Calu3 (cell line): ENCODE results near the gene CPAMD8. TPM values are rescaled to one million over a fixed set of nuclear protein-coding genes. Genes with fewer than 3 reads are reported as not detected.

Experiments used
- BruUV-seq: library from RNA; stranded (reverse); fragments of 400-500 nt; replicated peaks from 2 replicates; lab custom pipeline; 2021; lab: Mats Ljungman, UMichigan
- CTCF ChIA-PET: fragments of 300-600 bp; sonication (Branson Sonifier 250); formaldehyde crosslinking; loops from one replicate; lab custom pipeline; 2022; ENCODE audit warnings: antibody characterized with exemption; lab: Charles Lee
- DNase-seq: peaks from one replicate; pipeline ENCODE4 v3.0.0; 2022
- H3K27ac Mint-ChIP-seq: one replicate; pipeline ENCODE4 v1.8.0; 2022; ENCODE audit warnings: mixed read lengths; ENCODE audit not compliant: unreplicated experiment
- H3K27me3 Mint-ChIP-seq: one replicate; pipeline ENCODE4 v1.8.0; 2022; ENCODE audit warnings: mixed read lengths; ENCODE audit not compliant: unreplicated experiment
- H3K36me3 Mint-ChIP-seq: one replicate; pipeline ENCODE4 v1.8.0; 2022; ENCODE audit warnings: mild to moderate bottlenecking, moderate library complexity, mixed read lengths; ENCODE audit not compliant: insufficient read depth, unreplicated experiment
- H3K4me1 Mint-ChIP-seq: one replicate; pipeline ENCODE4 v1.8.0; 2022; ENCODE audit warnings: mild to moderate bottlenecking, low read depth, mixed read lengths; ENCODE audit not compliant: unreplicated experiment
- H3K4me3 Mint-ChIP-seq: one replicate; pipeline ENCODE4 v1.8.0; 2022; ENCODE audit warnings: mild to moderate bottlenecking, low read depth, moderate library complexity, mixed read lengths; ENCODE audit not compliant: unreplicated experiment
- H3K9me3 Mint-ChIP-seq: one replicate; pipeline ENCODE4 v1.8.0; 2022; ENCODE audit warnings: low read depth, mixed read lengths; ENCODE audit not compliant: unreplicated experiment
- CTCF ChIP-seq: fragments of 200-600 bp; IDR thresholded peaks from one replicate; pipeline ENCODE4 v1.8.0; 2022; ENCODE audit warnings: antibody characterized with exemption; ENCODE audit not compliant: unreplicated experiment
- intact Hi-C: fragments of 100-400 bp; cut with micrococcal nuclease; formaldehyde crosslinking; loops from one replicate; pipeline ENCODE4 v1.10.0; 2022; ENCODE audit not compliant: unreplicated experiment
- total RNA-seq: library from RNA; stranded (reverse); gene quantifications from 2 replicates; pipeline ENCODE4 v1.2.3, GENCODE V29; 2022

Gene CPAMD8
- total RNA-seq, 1 experiment from 2014 or later, result 5.8 TPM

GRCh38 chr19:17074634-17075034 lies 48.0 kb upstream of the CPAMD8 start:
- Mint-ChIP-seq H3K36me3 (peaks cover 50% of the 10 kb centered on the region), H3K4me1 (peaks cover 8% of the 10 kb centered on the region), H3K27me3 (no peaks in the 10 kb centered on the region), H3K9me3 (no peaks in the 10 kb centered on the region), H3K27ac (peak overlapping the region; percentile 33), H3K4me3 (peak overlapping the region; percentile 78)
- BruUV-seq, result TSS peak; percentile 66
- DNase-seq, result peak; percentile 3
- TF ChIP-seq CTCF, result no peak
- CTCF ChIA-PET, result no interaction called here
- intact Hi-C loops, result loop anchor here (2.0 kb wide), 1 partner anchor 60 kb away; no protein-coding TSS in a partner anchor

DNA sequence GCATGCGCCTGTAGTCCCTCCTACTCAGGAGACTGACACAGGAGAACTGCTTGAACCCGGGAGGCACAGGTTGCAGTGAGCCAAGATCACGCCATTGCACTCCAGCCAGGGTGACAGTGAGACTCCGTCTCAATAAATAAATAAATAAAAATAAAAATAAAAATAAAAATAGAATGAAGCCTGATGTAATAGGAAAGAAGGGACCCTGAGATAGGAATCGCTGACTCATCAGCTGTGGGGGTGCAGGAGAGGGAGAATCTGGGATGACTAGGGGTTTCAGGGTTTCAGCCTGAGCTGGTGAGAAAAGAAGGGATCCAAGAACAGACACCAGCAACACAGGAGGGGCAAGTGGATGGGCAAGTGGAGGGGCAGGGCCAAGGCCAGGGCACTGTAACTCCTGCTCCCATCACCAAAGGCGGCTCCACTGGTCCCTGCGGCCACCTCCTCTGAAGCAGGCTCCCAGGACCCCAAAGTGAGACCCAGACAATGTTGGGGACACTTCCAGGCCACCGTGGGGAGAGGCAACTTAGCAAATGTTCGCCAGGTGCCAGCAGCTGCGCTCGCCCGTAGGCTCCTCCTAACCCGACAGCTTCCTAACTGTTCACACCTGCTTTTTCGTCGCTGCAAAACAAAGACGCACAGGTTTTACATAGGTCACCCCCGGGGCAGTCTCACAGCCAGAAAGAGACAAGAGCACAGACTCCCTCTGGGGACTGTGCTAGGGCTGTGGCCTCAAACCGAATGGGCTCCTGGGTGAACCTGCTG lies 47.4 kb upstream of the CPAMD8 start:
- peak overlapping the region; percentile 42 for H3K27ac Mint-ChIP-seq
- H3K4me3 Mint-ChIP-seq, result peak overlapping the region; percentile 78
- no peaks in the 10 kb centered on the region for H3K9me3 Mint-ChIP-seq
- no peak for TF ChIP-seq CTCF
- no TSS peak for BruUV-seq
- peaks cover 8% of the 10 kb centered on the region for H3K4me1 Mint-ChIP-seq
- CTCF ChIA-PET, result interaction anchor here (0.6 kb wide), 1 partner anchor 282 kb away, joined by 8 read pairs; no protein-coding TSS in a partner anchor
- no peaks in the 10 kb centered on the region for H3K27me3 Mint-ChIP-seq
- no peak for DNase-seq
- peaks cover 50% of the 10 kb centered on the region for H3K36me3 Mint-ChIP-seq
- intact Hi-C loops, result loop anchor here (2.0 kb wide), 1 partner anchor 61 kb away; no protein-coding TSS in a partner anchor

- no TSS peak for BruUV-seq
- no peaks in the 10 kb centered on the region for H3K4me1 Mint-ChIP-seq
- H3K4me3 Mint-ChIP-seq, result no peak overlapping the region
- no peak for DNase-seq
- no peaks in the 10 kb centered on the region for H3K9me3 Mint-ChIP-seq
- H3K27ac Mint-ChIP-seq, result no peak overlapping the region
- H3K27me3 Mint-ChIP-seq, result no peaks in the 10 kb centered on the region
- H3K36me3 Mint-ChIP-seq, result peaks cover 44% of the 10 kb centered on the region
- no peak for TF ChIP-seq CTCF
- intact Hi-C loops, result no loop called here
- CTCF ChIA-PET, result no interaction called here
Measured at GRCh38 chr19:17070912-17071311, 44.3 kb upstream of the CPAMD8 start.

DNA sequence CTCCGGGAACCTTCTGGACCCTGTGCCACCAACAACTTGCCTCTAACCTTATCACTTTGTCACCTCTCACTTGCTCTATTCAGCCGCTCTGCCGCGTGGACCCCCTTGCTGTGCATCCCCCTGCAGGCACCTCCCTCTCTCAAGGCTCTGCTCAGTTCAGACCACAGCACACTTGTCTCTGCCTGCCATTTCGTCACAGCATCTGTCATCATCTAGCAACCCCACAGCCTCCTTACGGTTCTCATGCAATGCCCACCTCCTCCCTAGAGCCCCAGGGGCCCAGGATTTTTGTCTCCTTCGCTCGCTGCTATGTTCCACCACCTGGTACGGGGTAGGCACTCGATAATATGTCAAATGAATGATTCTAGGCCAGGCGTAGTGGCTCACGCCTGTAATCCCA lies 43.8 kb upstream of the CPAMD8 start:
- intact Hi-C loops, result no loop called here
- no peak overlapping the region for H3K27ac Mint-ChIP-seq
- no TSS peak for BruUV-seq
- no peaks in the 10 kb centered on the region for H3K27me3 Mint-ChIP-seq
- H3K36me3 Mint-ChIP-seq, result peaks cover 39% of the 10 kb centered on the region
- TF ChIP-seq CTCF, result no peak
- no peaks in the 10 kb centered on the region for H3K4me1 Mint-ChIP-seq
- CTCF ChIA-PET, result no interaction called here
- no peak for DNase-seq
- H3K9me3 Mint-ChIP-seq, result no peaks in the 10 kb centered on the region
- no peak overlapping the region for H3K4me3 Mint-ChIP-seq
